C4-2B (cell line): ENCODE data around the gene MBL2.

ENCODE experiments used
- H3K27ac ChIP-seq: fragments of 450-650 bp; 2 replicates; pipeline ENCODE4 v1.5.1; 2017
- ZFX ChIP-seq: fragments of 450-650 bp; IDR thresholded peaks from 2 replicates; pipeline ENCODE4 v1.6.1; 2017
- TF ChIP-seq, protein P1 (sequence below): fragments of 450-650 bp; conservative IDR thresholded peaks from 2 replicates; pipeline ENCODE4 v1.5.1; 2017; ENCODE audit warnings: mild to moderate bottlenecking

The MBL2 gene

DNA sequence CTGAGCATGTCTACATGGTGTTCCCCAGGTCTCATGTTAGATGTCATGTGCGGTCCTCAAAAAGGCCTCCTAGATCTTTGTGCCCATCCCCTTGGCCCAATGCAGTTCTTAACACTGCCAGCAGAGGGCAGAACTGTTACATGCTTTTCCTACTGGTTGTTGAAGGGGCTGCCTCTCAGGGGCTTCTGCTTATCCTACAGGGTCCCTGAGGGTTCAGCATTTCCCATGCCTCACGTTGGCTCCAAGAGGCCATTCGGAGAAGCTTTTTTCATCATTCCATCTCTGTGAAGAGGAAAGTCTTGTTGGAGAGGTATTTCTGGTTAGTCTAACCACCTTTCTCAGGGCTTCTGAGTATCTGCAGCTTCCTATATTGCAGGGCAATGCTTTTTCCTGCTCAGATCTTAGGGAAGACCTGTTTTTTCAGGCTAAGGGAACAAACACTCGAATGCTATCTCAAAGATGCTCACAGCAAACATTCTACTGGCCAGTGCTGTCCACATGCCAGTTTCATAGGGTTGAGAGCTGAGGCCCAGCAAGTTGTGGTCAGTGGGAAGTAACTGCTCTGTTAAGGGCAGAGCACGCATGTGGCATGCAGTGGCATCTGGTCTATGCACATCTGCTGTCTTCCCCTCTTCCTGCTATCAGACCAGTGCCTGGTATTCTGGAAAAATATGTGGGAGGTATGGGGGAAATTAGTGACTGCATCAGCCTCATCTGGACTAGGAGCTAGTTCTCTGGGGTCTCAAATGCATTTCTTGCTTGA lies 31.5 kb downstream of the MBL2 start:
- TF ChIP-seq, protein P1, sequence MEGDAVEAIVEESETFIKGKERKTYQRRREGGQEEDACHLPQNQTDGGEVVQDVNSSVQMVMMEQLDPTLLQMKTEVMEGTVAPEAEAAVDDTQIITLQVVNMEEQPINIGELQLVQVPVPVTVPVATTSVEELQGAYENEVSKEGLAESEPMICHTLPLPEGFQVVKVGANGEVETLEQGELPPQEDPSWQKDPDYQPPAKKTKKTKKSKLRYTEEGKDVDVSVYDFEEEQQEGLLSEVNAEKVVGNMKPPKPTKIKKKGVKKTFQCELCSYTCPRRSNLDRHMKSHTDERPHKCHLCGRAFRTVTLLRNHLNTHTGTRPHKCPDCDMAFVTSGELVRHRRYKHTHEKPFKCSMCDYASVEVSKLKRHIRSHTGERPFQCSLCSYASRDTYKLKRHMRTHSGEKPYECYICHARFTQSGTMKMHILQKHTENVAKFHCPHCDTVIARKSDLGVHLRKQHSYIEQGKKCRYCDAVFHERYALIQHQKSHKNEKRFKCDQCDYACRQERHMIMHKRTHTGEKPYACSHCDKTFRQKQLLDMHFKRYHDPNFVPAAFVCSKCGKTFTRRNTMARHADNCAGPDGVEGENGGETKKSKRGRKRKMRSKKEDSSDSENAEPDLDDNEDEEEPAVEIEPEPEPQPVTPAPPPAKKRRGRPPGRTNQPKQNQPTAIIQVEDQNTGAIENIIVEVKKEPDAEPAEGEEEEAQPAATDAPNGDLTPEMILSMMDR = peak; percentile 95
- TF ChIP-seq ZFX = no peak
- no peak overlapping the region for H3K27ac ChIP-seq

DNA sequence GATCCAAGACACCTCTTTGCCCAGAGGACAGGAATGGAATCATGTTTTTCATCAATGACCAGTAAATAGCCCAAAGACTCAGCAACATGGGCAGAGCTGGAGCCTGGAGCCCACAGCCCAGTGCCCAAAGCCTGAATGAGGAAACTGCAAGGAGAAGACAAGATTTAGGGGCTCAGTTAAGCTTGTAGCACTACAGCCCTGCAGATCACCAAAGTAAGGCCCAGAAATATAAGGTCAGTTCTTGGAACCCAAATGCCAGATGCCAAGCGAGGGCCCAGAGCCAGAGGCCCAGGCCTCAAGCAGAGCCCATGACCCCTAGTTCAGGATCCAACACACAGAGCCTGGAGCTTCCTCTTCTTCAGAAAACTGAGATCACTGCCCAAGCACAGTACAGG lies 32.4 kb downstream of the MBL2 start:
- no peak overlapping the region for H3K27ac ChIP-seq
- TF ChIP-seq, protein P1 = no peak
- no peak for TF ChIP-seq ZFX

DNA sequence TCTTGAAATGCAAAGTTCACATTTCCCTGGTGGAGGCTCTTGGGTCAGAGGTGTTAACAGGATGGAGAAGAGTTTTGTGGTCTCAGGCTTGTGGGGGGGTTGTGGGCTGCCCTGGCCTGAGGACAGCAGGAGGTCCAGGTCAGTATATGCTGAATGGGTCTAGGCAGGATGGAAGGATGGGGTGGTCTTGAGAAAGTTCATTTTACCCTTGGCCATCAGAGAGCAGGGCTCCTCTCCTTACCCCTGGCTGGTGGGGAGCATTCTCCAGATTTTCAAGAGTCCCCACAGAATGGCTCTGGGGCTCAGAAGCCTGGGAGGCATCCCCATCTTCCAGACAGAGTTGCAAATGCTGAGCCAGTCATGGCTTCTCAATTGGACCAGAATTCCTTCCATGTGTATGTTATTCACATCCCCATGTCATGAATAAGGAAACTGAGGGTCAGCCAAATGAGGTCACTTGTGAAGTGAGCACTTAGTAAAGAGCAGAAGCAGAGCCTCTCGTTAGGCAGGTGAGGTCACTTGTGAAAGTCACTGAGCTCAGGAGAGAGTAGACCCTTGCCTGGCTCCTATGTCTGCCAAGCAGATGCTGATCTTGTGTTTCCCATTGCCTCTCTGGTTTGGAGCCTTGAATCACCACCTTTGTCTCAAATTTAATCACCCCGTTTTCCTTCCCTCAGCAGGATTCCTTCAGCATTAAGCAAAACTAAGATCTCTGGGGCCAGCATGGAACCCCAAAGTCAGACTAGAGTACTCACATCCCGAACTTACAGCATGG lies 33.0 kb downstream of the MBL2 start:
- H3K27ac ChIP-seq = no peak overlapping the region
- TF ChIP-seq ZFX = no peak
- TF ChIP-seq, protein P1 = no peak

DNA sequence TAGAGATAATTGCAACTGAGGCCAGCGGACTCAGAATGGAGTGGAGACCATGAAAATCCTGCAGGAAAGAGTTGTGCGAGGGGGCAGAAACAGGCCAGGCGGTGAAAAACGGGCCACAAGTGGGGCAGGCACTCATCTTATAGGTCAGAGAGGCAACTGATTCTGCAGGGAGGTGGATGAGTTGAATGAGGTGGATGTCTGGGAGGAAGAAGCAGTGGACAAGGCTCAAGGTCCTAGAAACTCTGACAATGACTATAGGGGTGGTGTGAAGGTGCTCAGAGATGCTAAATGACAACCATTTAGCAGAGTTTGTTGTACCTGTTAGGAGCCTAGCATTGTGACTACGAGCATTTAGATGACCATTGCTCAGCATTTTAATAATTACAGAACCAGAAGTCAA lies 33.6 kb downstream of the MBL2 start:
- TF ChIP-seq, protein P1 = no peak
- TF ChIP-seq ZFX = no peak
- no peak overlapping the region for H3K27ac ChIP-seq

DNA sequence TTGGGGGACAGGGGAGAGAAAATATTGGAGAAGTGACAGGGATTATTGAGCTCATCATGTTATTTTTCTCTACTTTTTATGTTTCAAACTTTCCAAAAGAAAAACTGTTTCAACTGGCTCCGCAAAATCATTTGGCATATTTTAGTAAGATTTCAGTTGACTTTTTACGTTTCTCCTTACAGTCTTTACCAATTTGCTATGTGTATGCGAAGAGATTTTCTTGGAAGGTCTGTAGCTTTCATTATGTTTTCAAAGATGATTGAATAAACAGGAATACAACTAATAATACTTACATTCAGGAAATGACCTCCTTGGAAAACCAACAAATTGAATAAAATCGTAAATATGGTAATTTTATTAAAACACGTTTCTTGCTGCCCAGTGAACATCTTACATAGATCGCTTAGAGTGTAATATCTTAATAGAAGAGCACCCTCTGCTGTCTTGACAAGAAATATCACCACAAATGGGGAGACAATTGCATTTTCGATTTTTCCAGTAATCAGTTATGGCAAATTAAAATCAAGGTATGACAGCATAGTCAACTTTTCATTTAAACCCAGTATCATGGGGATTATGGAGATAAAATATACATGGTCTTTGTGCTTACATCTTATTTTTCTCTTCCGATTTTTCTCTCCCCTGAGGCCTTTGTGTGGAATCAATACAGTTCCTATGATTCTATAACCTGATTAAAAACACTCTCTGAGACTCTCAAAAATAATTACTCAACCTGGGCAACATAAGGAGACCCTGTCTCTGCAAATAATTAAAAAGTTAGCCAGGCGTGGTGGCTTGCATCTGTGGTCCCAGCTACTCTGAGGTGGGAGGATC lies 43.1 kb downstream of the MBL2 start:
- no peak overlapping the region for H3K27ac ChIP-seq
- no peak for TF ChIP-seq ZFX
- TF ChIP-seq, protein P1 = peak; percentile 76

DNA sequence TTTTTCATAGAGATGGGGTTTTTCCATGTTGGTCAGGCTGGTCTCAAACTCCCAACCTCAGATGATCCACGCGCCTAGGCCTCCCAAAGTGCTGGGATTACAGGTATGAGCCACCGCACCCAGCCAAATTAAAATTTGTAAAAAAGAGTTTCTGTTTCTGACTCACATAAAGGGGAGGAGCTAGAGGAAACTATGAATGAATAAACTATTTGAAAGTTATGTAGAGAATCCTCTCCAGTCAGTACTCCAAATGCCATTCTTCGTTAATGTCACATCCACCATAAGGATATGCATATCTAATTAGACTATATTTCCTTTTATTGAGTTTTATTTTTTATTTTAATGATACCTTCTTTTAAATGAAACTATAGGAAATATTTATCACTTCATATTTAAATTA lies 52.6 kb downstream of the MBL2 start:
- no peak overlapping the region for H3K27ac ChIP-seq
- TF ChIP-seq, protein P1 = no peak
- TF ChIP-seq ZFX = no peak
